Endodermal cell (in vitro differentiated cells): ENCODE results near the gene TBX18. TPM values are rescaled to one million over a fixed set of nuclear protein-coding genes. Genes with fewer than 3 reads are reported as not detected.

Experiments
- DNase-seq: peaks from one replicate; pipeline ENCODE4 v3.0.0-alpha.2; 2017
- H3K27ac ChIP-seq: 2 replicates; pipeline ENCODE4 v1.5.1; 2013; ENCODE audit warnings: mild to moderate bottlenecking, low read depth, low read length, moderate library complexity
- H3K27me3 ChIP-seq: 2 replicates; pipeline ENCODE4 v1.6.1; 2013; ENCODE audit warnings: mild to moderate bottlenecking, low read length, moderate library complexity; ENCODE audit not compliant: insufficient read depth, control insufficient read depth, poor library complexity, severe bottlenecking
- H3K36me3 ChIP-seq: 2 replicates; pipeline ENCODE4 v1.7.0; 2013; ENCODE audit warnings: mild to moderate bottlenecking, low read length, moderate library complexity; ENCODE audit not compliant: control insufficient read depth, insufficient read depth
- H3K4me1 ChIP-seq: one replicate; pipeline ENCODE4 v1.7.0; 2013; ENCODE audit warnings: low read length; ENCODE audit not compliant: control insufficient read depth, insufficient read depth
- H3K4me3 ChIP-seq: 2 replicates; pipeline ENCODE4 v1.5.1; 2013; ENCODE audit warnings: mild to moderate bottlenecking, low read length, moderate library complexity
- H3K9ac ChIP-seq: 2 replicates; pipeline ENCODE4 v1.6.1; 2013; ENCODE audit warnings: mild to moderate bottlenecking, low read length, moderate library complexity; ENCODE audit not compliant: poor library complexity, severe bottlenecking; ENCODE audit errors: extremely low read depth
- H3K9me3 ChIP-seq: 2 replicates; pipeline ENCODE4 v1.6.1; 2013; ENCODE audit warnings: mild to moderate bottlenecking, low read length, moderate library complexity; ENCODE audit not compliant: control insufficient read depth
- H3K27ac Mint-ChIP-seq: 2 replicates; pipeline ENCODE4 v1.8.0; 2020; ENCODE audit warnings: mixed read lengths
- H3K27me3 Mint-ChIP-seq: 2 replicates; pipeline ENCODE4 v1.8.0; 2021; ENCODE audit warnings: mild to moderate bottlenecking, mixed read lengths; ENCODE audit not compliant: insufficient read depth
- H3K36me3 Mint-ChIP-seq: 2 replicates; pipeline ENCODE4 v1.8.0; 2020; ENCODE audit warnings: low read depth, mixed read lengths
- H3K4me1 Mint-ChIP-seq: 2 replicates; pipeline ENCODE4 v1.8.0; 2020; ENCODE audit warnings: mixed read lengths
- H3K4me3 Mint-ChIP-seq: 2 replicates; pipeline ENCODE4 v1.8.0; 2020; ENCODE audit warnings: mild to moderate bottlenecking, moderate library complexity, mixed read lengths
- H3K9me3 Mint-ChIP-seq: 2 replicates; pipeline ENCODE4 v1.8.0; 2020; ENCODE audit warnings: mild to moderate bottlenecking, mixed read lengths
- WGBS, 2 experiments: methylation state at CpG; one replicate each; pipeline versions ENCODE4 v1.1.5 to v1.1.7; 2013; ENCODE audit warnings: missing lambda C conversion rate in 2 of 2, mixed read lengths in 1 of 2; ENCODE audit not compliant: insufficient coverage in 1 of 2, insufficient read length in 1 of 2; 5-methylcytosine and 5-hydroxymethylcytosine counted together
- total RNA-seq, 2 donors: library from RNA; stranded (reverse); fragmentation: NEBNext Ultra II Directional in 1 of 2; extraction: Animal tissue kit (Norgen Biotek cat#: 25700) in 1 of 2; gene quantifications; 2 replicates in 1 of 2; 3 replicates in 1 of 2; pipeline ENCODE4 v1.2.1, GENCODE V29; 2021
- TF ChIP-seq, protein P1 (sequence below): fragments of 200-600 bp; sonication (generic); conservative IDR thresholded peaks from 2 replicates; pipeline ENCODE4 v1.5.0; 2021; ENCODE audit warnings: antibody characterized with exemption, mild to moderate bottlenecking

The TBX18 gene
- total RNA-seq, 2 donors from 2014 or later = 1.3 to 2.3 TPM

DNA sequence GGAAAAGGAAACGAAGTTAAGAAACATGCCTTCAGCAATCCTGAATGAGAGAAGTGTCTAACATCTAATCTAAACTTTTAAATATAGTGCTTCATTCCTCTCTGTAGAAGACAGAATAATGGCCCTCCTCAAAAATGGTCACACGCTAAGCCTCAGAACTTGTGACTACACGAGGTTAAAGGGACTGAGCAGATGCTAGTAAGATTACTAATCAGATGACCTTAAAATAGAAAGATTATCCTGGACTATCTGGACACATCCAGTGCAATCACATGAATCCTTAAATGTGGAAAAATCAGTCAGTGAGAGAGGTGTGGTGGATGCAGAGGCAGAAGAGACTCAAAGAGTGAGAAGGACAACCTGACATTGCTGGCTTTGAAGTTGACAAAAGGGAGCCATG lies 126.1 kb downstream of the TBX18 start:
- TF ChIP-seq, protein P1, sequence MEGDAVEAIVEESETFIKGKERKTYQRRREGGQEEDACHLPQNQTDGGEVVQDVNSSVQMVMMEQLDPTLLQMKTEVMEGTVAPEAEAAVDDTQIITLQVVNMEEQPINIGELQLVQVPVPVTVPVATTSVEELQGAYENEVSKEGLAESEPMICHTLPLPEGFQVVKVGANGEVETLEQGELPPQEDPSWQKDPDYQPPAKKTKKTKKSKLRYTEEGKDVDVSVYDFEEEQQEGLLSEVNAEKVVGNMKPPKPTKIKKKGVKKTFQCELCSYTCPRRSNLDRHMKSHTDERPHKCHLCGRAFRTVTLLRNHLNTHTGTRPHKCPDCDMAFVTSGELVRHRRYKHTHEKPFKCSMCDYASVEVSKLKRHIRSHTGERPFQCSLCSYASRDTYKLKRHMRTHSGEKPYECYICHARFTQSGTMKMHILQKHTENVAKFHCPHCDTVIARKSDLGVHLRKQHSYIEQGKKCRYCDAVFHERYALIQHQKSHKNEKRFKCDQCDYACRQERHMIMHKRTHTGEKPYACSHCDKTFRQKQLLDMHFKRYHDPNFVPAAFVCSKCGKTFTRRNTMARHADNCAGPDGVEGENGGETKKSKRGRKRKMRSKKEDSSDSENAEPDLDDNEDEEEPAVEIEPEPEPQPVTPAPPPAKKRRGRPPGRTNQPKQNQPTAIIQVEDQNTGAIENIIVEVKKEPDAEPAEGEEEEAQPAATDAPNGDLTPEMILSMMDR = no peak
- H3K9ac ChIP-seq = no peak overlapping the region
- H3K36me3 ChIP-seq = no peaks in the 10 kb centered on the region
- H3K27ac ChIP-seq = no peak overlapping the region
- H3K9me3 ChIP-seq = no peaks in the 10 kb centered on the region
- no peak overlapping the region for H3K27ac Mint-ChIP-seq
- H3K36me3 Mint-ChIP-seq = no peaks in the 10 kb centered on the region
- no peaks in the 10 kb centered on the region for H3K27me3 ChIP-seq
- H3K27me3 Mint-ChIP-seq = no peaks in the 10 kb centered on the region
- H3K9me3 Mint-ChIP-seq = no peaks in the 10 kb centered on the region
- no peaks in the 10 kb centered on the region for H3K4me1 Mint-ChIP-seq
- DNase-seq = no peak
- H3K4me1 ChIP-seq = no peaks in the 10 kb centered on the region
- H3K4me3 ChIP-seq = no peak overlapping the region
- no peak overlapping the region for H3K4me3 Mint-ChIP-seq
- WGBS, 2 experiments = 73 to 95% methylated on average over 2 of the region's 3 CpGs
